NCI-H2196 treated with DMSO at 0.1 percent for 48 hours (cell line): ENCODE data around the gene PDGFB.

ENCODE experiments used
- DNase-seq: peaks from one replicate; lab custom pipeline; 2025; ENCODE audit not compliant: unreplicated experiment; lab: John Stamatoyannopoulos, UW

PDGFB gene

DNA sequence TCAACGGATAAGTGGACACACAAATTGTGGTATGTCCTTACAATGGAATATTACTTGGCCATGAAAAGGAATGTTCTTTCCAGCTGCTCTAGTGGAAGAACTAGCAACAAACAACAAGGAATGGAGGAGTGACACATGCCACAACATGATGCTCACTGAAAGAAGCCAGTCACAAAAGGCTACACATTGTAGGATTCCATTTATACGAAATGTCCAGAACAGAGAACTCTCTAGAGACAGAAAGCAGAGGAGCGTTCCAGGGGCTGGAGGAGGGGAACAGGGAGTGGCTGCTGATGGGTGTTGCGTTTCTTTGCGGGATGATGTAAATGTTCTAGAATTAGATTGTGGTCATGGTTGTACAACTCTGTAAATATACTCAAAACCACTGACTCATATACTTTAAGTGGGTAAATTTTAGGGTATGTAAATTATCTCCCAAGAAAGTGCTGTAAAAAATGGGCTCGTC is 32.4 kb upstream of the PDGFB start:
- no peak for DNase-seq

DNA sequence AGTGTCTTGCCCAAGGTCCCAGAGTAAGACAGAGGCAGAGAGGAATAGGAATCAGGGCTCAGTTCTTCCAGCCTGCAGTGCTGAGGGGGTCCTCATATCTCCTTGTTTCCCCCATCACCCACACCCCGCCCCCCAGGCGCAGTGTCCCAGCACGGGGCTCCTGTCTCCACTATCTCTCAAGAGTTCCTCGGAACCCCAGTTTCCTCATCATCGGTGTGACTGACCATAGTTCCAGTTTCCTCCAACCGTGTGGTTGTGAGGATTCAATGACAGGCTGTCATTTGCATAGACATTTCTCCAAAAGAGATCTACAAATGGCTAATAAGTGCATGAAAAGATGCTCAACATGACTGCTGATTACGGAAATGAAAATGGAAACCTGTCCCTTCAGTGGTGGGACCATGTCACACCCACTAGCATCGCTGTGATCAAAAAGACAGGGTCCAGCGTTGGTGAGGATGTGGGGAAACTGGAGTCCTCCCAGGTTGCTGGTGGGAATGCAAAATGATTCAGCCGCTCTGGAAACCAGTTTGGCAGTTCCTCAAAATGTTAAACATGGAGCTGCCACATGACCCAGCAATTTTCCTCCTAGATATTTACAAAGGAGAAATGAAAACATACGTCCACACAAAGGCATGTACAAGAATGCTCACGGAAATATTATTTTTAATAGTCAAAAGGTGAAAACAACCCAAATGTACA is 31.8 kb upstream of the PDGFB start:
- no peak for DNase-seq

DNA sequence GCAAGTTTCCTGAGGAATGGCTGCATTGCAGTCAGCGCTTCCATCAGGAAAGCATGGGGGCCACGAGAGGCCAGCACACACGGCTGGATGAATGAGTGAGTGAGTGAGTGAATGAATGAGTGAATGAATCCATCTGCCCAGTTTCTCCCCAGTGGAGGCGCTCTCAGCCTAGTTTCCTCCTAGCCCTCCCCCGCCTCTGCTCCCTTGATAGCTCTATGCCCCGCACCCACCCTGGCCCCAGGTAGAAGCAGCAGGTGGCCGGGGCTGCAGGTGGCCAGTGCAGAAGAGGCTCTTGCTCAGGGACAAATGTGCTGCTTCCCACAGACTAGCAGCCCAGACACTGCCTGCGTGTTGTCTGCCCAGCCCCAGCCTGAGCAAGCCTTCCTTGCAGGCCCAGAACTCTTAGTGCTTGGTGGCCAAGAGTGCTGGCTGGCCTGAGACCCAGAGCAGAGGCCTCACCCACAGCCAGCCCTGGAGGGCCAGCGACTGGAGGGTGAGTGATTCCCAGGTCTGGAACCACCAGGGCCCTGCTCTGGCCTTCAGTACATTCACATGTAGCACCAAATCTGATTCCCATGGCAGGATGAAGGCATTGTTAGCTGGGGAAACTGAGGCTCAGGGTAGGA is 31.1 kb upstream of the PDGFB start:
- no peak for DNase-seq

DNA sequence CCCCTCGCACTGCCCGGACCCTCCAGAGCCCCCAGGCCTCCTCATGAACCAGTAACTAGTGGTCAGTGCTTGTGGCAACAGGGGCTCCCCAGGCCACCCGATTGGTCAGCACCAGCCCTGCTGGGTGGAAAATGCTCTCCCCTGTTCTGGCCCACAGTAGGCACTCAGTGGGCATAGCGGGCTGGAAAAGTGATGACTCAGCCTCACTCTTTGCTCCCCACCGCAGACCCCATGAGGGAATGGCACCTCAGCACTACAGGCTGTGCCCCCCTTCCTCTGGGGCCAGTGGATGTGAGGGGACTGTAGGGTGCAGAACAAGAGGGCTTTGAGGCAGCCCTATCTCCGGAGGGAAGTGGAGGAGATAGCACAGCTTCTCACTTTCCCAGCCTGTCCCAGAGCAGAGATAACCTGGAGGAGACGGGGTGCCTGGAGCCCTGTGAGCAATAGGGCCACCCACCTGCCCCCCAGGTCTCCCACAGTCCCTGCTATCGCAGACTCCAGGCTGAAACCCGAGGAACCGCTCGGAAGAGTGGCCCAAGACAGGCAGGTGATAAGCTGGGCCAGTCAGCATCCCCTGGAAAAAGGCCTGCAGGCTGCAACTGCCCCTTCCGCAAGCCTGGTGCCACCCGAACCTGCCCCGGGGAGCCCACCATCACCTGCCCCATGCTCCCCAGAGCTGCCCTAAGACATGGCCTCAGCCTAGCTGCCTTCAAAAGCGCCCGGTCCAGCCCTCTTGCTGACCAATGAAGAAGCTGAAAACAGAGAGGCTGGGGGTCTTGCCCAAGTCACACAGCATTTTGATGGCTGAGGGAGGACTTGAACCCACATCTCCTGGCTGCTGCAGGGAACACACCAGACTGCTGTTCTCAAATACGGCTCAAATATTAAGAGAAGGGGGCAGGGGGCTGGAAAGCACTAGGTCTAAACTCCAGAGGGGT is 29.4 kb upstream of the PDGFB start:
- no peak for DNase-seq

DNA sequence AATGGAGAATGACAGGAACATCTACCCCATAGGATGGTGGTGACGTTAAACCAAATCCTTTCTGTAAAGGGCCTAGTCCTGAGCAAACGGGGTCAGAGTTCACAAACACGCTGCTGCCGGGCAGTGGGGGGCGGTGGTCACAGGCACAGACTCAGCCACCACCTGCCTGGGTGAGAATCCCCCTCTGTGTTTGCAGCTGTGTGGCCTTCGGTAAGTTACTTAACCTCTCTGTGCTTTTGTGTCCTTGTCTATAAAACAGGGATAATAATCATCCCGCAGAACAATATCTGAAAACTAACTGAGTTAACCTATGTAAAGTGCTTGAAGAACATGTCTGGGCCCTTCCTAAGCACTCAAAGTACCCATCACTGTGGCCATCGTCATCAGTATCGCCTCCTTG is 26.0 kb upstream of the PDGFB start:
- no peak for DNase-seq

DNA sequence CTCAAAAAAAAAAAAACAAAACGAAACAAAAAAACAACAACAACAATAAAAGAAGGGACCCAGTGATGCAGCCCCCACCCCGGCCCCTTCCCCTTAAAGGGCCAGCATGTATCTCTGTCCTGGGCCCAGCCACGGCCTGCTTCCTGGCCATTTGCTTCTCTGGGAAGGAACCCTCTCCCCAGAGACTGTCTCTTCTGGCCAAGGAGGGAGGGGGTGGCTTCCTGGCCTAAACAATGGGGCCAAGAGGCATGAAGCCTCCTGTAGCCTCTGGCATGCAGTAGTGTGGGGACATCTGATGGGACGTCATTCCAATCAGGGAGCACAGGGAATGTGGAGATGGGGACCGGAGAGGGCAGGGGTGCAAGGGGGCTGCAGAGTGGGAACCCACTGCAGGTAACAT is 25.5 kb upstream of the PDGFB start:
- DNase-seq: no peak

DNA sequence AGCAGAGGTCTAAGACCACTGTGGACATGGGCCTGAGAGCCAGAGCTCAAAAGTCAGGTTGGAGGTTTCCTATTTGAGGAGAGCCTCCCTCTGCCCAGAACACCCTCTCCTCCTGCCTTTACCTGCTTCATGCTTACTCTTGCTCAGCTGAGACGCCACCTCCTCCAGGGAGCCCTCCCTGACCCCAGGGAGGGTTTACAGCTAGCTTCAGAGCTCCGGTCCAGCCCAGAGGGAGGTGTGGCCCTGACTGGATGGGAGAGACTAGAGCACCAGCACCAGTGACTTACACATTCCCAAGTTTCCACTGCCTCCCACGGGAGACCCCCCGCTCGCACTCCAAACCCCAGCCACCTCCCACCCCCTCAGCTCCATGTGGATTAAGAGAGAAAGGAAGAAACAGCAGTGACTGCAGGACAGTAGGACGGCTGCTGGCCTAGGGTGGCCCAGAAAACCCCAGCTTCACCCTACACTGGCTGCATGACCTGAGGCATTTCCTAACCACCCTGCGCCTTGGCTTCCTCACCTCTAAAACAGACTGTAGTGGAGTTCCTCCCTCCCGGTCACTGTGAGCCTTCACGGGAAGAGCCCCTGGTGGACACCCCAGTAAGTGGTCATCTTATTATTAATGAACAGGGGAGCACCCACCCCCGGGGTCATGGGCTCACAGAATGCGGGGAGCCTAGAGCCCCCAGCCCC is 24.5 kb upstream of the PDGFB start:
- DNase-seq: no peak

DNA sequence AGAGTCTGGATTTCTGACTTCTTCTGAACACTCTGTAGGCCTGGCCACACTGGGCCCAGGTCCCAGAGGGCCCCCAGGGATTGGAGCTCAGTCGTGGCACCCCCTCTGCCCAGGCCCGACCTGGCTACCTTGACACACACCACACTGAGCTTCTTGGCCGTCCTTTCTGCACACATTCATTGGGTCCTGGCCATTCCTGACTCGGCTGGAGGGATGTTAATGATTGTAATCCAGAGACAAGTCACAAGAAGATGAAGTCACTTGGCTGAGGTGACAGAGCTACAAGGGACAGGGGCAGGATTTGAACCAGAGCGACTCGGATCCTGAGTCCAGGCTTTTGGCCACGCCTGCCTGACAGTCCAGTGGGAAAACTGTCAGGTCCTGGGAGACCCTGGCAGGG is 23.9 kb upstream of the PDGFB start:
- DNase-seq: no peak

DNA sequence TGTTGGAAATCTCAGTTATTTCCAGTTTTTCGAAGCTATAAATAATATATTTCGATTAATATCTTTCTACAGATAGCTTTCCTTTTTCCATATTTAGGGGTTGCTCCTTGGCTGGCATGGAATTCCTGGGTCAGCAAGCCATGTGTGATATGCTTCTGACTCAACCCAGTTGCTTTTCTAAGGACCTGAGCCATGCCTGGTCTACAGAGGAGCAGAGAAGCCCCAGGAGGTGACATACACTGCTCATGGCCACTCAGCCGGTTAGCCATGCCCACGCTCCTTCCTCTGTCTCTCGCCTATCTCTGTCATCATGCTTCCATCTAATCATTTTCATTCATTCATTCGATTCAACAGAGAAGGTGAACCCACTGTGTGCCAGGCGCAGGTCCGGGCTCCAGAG is 23.2 kb upstream of the PDGFB start:
- DNase-seq: no peak

DNA sequence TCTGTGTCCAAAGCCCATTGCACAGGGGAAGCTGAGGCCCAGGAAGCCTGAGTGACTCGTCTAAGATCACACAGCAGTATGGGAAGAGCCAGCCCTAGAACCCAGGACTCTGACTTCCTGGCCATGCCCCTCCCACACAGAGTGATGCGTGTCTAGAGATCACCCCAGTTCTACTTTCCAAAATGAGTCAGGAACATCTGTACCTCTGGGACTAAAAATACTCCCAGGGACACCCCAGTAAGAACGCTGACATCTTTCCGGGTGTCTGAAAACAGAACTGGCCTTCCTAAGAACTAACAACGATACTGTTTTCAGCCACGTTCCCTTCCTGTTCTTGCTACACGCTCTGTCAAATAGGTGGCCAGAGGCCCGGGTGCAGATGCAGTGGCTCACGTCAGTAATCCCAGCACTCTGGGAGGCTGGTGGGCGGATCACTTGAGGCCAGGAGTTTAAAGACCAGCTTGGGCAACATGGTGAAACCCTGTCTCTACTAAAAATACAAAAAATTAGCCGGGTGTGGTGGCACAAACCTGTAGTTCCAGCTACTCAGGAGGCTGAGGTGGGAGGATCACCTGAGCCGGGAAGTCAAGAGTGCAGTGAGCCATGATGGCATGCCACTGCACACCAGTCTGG is 21.7 kb upstream of the PDGFB start:
- DNase-seq: no peak

DNA sequence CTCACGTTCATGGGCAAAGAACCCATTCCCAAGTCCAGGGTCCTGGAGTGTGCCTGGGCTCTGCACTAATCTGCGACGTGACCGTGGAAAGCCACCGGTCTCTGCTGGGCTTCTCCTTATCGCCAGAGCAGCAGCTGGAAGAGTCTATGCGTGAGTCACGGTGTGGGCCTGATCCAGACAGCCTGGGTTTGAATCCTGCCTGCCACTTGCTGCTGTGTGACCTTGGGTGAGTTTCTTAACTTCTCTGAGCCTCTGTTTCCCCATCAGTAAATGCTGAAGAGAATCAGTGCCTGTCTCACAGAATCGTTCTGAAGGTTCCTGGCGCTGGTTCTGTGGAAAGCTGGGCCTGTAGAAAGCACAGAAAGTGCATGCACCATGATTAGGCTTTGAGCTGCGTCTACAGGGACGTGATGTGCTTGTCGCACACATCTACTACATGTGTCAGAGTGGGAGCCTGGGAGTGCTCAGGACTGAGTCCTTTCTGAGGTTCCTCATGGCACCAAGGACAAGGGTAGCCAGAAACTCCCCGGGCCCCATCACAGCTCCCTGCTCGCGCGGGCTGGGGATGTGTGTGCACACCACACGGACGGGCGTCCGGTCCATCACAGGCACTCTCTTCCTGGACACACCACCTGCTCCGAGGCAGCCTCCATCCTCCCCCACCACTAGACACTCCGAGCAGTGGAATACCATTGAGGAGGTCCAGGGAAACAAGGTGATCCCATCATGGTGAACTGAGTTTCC is 20.5 kb upstream of the PDGFB start:
- no peak for DNase-seq

DNA sequence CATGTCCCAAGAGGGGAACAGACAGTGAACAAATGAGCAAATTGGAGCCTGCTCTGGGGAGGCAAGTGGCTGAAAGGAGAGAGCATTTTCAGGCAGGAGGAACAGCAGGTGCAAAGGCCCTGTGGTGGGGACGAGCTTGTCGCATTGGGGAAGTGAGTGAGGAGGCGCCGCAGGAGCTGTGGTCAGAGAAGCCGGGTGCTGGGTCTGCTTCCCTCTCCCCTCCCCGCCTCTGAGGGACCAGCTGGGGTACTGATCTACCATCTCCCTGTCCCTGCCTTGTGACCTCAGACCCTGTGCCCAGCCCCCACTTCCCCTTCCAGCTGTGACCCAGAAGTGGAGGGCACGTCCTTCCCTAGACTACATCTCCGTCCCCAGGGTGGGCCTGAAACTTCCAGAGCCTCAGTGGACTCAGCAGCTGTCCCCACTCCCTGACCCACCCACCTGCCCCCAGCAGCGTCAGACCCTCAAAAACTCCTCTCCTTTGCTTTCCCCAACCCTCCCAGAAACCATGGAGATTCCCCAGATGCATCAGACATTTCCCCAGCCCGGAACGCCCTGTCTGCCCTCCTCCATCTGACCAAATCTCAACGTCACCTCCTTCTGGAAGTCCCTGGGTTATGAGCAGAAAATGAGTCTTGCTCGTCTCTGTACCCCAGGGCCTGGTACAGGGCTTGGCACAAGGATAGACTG is 19.7 kb upstream of the PDGFB start:
- no peak for DNase-seq

DNA sequence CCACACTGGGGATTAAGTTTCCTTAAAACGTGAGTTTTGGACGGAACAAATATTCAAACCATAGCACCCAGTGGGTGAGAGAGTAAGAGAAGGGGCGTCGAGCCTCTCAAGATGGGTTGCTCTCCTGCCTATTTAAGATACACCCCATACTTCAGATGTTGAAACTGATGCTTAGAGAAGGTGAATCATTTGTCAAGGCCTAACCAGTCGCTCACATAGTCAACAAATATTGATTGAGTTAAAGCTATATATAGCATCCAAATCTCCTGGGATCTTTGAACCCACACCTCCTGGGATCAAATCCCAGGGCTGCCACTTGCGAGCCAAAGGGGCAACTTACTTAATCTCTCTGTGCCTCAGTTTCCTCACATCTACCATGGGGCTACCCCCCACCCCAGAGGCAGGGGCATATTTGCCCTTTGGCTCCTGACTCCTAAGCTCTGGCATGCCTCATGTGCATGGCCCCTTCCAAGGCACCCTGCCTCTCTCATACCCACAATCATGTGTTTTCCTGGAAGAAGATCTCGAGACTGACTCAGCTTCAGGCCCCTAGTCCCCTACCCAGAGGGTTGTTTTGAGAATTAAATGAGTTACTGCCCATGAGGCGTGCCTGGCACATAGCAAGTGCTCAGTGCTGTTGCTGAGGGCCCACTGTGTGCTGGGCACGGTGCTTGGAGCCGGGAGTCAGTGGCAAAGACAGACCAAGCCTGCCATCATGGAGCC is 19.0 kb upstream of the PDGFB start:
- DNase-seq: no peak

DNA sequence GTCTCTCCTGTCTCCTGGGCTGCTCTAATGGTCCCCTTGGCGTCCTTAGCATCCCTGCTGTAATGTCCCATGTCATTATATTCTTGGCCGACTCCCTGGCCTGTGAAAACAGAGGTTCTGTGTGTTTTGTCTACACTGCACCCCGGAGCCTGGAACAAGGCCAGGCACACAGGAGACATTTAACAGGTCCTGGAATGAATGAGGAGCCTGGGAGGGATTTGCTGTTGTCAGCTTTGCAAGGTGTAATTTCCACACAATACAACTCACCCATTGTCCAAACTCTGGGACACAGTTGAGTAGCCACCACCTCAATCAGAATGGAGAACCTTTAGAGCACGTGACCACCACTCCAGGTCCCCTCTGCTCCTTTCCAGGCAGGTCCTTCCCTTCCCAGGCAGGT is 14.9 kb upstream of the PDGFB start:
- no peak for DNase-seq

DNA sequence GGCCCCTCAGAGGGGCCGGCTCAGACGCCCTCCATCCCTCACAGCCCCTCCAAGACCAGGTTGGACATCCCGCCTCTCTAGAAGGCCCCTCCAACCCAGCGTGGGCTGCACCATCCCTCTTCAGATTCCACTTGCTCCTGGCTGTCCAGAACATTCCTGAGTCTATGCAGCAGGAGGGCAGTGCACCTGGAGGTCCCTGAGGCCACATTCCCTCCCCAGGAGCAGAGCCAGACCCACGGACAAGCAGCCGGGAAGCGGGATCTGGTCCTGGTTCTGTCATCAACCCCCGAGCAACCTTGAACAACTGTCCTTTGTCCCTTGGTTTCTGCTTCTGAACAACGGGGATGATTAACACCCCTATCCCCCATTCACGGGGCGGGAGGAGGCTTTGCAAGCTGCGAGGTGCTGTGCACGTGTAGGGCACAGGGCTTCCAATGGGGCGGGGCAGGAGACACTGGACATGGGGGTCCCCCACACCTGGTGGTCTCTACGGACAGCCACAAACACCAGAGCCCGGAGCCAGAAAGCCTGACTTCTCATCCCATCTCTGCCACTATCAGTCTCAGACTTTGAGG is 13.2 kb upstream of the PDGFB start:
- DNase-seq: no peak

DNA sequence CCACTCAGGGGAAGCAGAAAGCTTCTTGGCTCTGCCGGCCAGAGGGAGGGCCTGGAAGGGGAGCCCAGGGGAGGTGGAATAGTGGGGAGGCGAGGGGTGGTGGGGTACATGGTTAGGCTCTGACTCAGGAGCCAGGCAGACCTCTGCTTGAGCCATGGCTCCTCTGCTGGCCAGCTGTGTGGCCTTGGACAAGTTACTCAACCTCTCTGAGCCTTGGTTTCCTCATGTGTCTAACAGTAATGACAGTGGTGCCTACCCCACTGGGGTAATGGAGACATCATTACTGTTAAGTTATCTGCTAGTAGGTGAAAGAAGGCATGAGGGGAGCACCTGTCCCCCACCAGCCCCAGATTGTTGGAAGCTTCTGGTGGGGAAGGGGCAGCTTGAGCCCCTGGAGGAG is 12.2 kb upstream of the PDGFB start:
- DNase-seq: no peak

DNA sequence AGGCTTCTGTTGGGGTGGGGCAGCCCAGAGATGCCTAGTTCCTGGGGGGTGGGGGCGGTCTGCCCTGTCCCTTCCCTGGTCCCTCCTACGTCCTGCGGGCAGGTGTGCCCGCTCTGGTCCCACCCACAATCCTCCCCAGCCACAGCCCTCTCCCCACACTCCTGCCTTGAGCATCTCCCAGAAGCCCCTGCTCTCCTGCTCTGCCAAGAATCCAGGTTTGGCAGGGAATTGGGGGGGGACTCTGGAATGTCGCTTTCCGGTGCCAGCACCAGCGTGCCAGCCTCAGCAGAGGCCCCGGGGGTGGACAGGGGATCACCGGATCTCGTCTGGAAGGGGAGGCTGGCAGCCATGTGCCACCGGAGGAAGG is 11.4 kb upstream of the PDGFB start:
- DNase-seq: no peak

DNA sequence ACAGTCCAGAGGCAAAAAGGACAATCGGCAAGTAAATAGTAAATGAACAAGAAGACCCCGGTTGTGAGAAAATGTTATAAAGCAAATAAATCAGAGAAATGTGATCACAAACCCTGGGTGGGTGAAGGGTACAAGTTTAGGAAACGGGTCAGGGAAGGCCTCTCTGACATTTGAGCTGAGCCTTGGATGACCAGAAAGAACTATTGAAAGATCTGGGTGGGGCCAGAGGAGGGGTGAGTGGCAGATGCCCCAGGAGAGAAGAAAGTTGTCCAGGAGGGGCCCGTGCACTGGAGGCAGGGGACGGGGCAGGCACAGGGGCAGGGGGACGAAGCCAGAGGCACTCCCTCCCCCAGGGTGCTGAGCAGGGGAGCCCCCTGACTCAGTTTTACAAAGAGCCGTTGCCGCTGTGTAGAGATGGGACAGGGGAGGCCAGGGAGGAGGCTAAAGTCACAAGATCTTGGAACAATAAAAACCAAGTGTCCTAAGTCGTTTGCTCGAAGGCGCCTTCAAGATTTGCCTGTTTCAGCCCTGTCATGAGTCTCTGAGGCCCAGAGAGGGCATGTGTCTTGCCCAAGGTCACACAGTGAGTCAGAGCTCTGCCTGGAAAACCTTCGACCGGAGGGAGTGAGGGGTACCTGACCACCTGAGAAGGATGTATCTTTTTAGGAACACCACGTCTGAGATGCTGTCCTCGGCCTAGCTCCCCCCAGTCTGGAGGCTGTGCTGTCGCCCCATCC is 10.8 kb upstream of the PDGFB start:
- DNase-seq: no peak
